ENCODE data around the gene SLC35E2B. TPM values are rescaled to one million over a fixed set of nuclear protein-coding genes. Genes with fewer than 3 reads are reported as not detected.

The SLC35E2B gene
- total RNA-seq, 2 donors from 2014 or later = 18.4 to 22.1 TPM

DNA sequence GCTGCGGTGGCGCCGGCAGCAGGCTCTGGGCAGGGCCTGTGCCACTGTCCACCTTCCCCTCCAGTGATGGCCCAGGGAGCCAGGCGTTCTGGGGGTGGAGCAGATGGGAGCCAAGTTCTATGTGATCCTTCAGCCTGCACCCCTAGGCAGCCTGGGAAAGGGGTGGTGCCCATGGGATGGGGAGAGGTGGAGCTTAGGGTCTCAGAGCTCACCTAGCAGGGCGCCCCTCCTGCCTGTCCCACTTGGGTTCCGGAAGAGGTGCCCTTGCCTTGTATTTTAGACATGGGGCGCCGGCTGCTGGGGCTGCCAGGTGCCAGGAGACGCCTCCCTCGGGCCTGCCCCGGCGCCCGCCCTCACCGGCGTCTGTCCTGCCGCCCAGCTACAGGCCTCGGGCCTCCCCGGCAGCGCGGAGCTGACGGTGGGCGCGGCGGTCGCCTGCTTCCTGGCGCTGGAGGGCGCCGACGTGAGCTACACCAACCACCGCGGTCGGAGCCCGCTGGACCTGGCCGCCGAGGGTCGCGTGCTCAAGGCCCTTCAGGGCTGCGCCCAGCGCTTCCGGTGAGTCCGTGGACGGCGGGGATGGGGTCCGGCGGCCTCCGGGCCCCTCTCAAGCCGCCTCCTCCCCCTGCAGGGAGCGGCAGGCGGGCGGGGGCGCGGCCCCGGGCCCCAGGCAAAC lies 63.7 kb downstream of the SLC35E2B start:
- no peak for DNase-seq (ENCODE audit: low spot score)
- TF ChIP-seq, protein P1, sequence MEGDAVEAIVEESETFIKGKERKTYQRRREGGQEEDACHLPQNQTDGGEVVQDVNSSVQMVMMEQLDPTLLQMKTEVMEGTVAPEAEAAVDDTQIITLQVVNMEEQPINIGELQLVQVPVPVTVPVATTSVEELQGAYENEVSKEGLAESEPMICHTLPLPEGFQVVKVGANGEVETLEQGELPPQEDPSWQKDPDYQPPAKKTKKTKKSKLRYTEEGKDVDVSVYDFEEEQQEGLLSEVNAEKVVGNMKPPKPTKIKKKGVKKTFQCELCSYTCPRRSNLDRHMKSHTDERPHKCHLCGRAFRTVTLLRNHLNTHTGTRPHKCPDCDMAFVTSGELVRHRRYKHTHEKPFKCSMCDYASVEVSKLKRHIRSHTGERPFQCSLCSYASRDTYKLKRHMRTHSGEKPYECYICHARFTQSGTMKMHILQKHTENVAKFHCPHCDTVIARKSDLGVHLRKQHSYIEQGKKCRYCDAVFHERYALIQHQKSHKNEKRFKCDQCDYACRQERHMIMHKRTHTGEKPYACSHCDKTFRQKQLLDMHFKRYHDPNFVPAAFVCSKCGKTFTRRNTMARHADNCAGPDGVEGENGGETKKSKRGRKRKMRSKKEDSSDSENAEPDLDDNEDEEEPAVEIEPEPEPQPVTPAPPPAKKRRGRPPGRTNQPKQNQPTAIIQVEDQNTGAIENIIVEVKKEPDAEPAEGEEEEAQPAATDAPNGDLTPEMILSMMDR (IDR thresholded peaks at IDR 0.05) = no peak
- peaks cover 13% of the 10 kb centered on the region for H3K36me3 ChIP-seq

DNA sequence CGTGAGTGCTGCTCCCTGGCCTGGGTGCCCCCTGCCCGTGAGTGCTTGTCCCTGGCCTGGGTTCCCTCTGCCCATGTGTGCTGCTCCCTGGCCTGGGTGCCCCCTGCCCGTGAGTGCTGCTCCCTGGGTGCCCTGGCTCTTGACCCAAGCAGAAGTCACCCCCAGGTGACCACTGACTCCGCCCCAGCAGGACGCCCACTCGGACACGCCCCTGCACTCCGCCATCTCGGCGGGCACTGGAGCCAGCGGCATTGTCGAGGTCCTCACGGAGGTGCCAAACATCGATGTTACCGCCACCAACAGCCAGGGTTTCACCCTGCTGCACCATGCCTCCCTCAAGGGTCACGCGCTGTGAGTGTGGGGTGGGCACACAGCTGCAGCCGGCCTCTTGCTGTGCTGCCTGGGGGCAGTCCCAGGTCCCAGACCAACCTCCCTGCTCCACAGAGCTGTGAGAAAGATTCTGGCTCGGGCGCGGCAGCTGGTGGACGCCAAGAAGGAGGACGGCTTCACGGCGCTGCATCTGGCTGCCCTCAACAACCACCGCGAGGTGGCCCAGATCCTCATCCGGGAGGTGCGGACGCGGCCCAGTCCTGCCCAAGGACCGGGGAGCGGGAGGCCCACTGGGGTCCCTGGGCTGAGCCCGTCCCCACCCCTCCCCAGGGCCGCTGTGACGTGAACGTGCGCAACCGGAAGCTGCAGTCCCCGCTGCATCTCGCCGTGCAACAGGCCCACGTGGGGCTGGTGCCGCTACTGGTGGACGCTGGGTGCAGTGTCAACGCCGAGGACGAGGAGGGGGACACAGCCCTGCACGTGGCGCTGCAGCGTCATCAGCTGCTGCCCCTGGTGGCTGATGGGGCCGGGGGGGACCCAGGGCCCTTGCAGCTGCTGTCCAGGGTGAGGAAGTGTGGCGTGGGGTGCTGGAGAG lies 64.5 kb downstream of the SLC35E2B start:
- no peak overlapping the region for H3K27ac ChIP-seq
- H3K4me3 ChIP-seq = no peak overlapping the region
- TF ChIP-seq, protein P1 (IDR thresholded peaks at IDR 0.05) = no peak
- peaks cover 0 to 42% of the 10 kb centered on the region in 2 donors for H3K4me1 ChIP-seq
- peaks cover 13% of the 10 kb centered on the region for H3K36me3 ChIP-seq
- H3K9me3 ChIP-seq = no peaks in the 10 kb centered on the region
- H3K27me3 ChIP-seq = peaks cover 4 to 6% of the 10 kb centered on the region in 2 donors
- DNase-seq (ENCODE audit: low spot score) = no peak

More for the DNA sequence above, 63.7 kb downstream of the SLC35E2B start:
- H3K27ac ChIP-seq = no peak overlapping the region
- peaks cover 4 to 6% of the 10 kb centered on the region in 2 donors for H3K27me3 ChIP-seq
- H3K4me3 ChIP-seq = no peak overlapping the region
- H3K4me1 ChIP-seq = peaks cover 0 to 42% of the 10 kb centered on the region in 2 donors
- no peaks in the 10 kb centered on the region for H3K9me3 ChIP-seq

DNA sequence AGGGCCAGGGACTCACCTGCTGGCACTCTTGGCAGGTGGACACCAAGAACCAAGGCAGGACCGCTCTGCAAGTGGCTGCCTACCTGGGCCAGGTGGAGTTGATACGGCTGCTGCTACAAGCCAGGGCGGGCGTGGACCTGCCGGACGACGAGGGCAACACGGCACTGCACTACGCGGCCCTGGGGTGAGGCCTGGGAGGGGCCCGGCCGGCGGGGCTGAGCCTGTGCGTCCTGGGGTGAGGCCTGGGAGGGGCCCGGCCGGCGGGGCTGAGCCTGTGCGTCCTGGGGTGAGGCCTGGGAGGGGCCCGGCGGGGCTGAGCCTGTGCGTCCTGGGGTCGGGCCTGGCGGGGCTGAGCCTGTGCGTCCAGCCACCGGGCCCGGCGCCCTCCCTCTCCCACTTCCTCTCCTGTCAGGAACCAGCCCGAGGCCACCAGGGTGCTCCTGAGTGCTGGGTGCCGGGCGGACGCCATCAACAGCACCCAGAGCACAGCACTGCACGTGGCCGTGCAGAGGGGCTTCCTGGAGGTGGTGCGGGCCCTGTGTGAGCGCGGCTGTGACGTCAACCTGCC lies 65.2 kb downstream of the SLC35E2B start:
- DNase-seq (ENCODE audit: low spot score) = no peak
- H3K27ac ChIP-seq = no peak overlapping the region

DNA sequence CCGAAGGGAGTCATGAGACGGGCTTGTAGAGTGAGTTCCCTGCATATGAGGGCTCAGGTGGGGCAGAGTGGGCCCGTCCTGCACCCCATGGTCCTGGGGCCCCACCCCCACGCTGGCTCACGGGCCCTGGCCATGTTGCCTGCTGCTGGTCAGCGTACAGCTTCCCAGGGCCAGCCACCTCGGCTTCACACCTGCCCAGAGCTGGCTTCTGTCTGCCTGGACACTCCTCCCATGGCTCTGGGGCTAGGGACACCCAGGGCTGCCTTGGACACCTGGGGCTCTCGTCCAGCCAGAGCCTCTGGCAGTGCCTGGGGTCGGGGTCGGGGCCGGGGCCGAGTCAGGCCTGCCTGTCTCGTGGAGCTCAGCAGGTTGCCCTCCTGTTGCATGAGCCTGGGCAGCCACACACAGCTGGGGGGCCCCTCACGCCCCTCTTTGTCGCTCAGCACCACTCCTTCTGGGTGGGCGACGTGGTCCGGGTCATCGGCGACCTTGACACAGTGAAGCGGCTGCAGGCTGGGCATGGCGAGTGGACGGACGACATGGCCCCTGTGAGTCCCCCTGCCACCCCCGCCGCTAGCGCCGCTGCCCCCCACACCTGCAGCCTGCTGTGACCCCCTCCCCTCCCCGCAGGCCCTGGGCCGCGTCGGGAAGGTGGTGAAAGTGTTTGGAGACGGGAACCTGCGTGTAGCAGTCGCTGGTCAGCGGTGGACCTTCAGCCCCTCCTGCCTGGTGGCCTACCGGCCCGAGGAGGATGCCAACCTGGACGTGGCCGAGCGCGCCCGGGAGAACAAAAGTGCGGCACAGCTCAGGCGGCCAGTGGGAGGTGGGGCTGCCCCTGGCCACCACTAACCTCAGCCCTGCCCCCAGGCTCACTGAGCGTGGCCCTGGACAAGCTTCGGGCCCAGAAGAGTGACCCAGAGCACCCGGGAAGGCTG lies 66.1 kb downstream of the SLC35E2B start:
- no peak for DNase-seq (ENCODE audit: low spot score)
- Histone ChIP-seq H3K36me3 (peaks cover 13% of the 10 kb centered on the region), H3K4me3 (no peak overlapping the region), H3K9me3 (no peaks in the 10 kb centered on the region), H3K27me3 (no peaks in the 10 kb centered on the region), H3K4me1 (peaks cover 0 to 34% of the 10 kb centered on the region in 2 donors), H3K27ac (no peak overlapping the region)
- TF ChIP-seq, protein P1 (IDR thresholded peaks at IDR 0.05) = no peak

More for the DNA sequence above, 65.2 kb downstream of the SLC35E2B start:
- Histone ChIP-seq H3K4me3 (no peak overlapping the region), H3K27me3 (peaks cover 4 to 6% of the 10 kb centered on the region in 2 donors), H3K36me3 (peaks cover 13% of the 10 kb centered on the region), H3K9me3 (no peaks in the 10 kb centered on the region), H3K4me1 (peaks cover 0 to 42% of the 10 kb centered on the region in 2 donors)
- TF ChIP-seq, protein P1 (IDR thresholded peaks at IDR 0.05) = no peak

DNA sequence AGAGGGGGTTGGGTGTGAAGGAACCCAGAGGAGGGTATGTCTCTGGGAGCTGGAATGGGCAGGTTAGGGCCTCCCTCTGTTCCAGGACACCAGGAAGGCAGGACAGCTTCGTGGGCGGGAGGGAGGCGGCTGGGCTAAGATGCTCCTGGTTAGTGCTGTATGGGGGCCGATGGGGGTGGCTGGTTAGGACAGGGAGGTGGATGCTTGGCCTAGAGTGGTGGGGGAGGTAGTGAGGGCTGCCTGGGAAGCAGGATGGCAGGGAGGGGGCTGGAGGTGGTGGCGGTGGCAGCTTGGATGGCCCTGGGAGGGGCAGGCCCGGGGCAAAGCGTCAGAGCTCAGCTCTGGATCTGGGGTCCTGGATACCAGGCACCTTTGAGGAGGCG lies 66.8 kb downstream of the SLC35E2B start:
- TF ChIP-seq, protein P1 (IDR thresholded peaks at IDR 0.05) = no peak
- DNase-seq (ENCODE audit: low spot score) = no peak
- Histone ChIP-seq H3K9me3 (no peaks in the 10 kb centered on the region), H3K4me1 (peaks cover 0 to 33% of the 10 kb centered on the region in 2 donors), H3K27ac (no peak overlapping the region), H3K27me3 (no peaks in the 10 kb centered on the region), H3K4me3 (no peak overlapping the region), H3K36me3 (peaks cover 13% of the 10 kb centered on the region)

All from right atrium auricular region (tissue), 2 donors.